Ovary (tissue), 9 donors: Measurements from ENCODE around the gene MROH9. TPM values are rescaled to one million over a fixed set of nuclear protein-coding genes. Genes with fewer than 3 reads are reported as not detected.

Experiments used
- DNase-seq, 5 donors: peaks; one replicate each; pipeline ENCODE4 v3.0.0-alpha.2; 2019 to 2020
- H3K27ac ChIP-seq, 2 donors: fragments of 200-600 bp; one replicate each; pipeline versions ENCODE4 v1.5.1 to v1.8.0; 2019 to 2022
- H3K27me3 ChIP-seq: fragments of 200-600 bp; one replicate; pipeline ENCODE4 v1.8.0; 2022
- H3K36me3 ChIP-seq: fragments of 200-600 bp; sonication (generic); one replicate; pipeline ENCODE4 v1.5.1; 2019
- H3K4me1 ChIP-seq: one replicate; pipeline ENCODE4 v1.8.1; 2013; ENCODE audit warnings: mild to moderate bottlenecking, moderate library complexity; ENCODE audit not compliant: insufficient read depth
- H3K4me3 ChIP-seq: fragments of 200-600 bp; sonication (generic); one replicate; pipeline ENCODE4 v1.5.1; 2017
- H3K9me3 ChIP-seq, 2 donors: fragments of 200-600 bp in 1 of 2; sonication (generic) in 1 of 2; one replicate each; pipeline versions ENCODE4 v1.5.1 to v1.8.1; 2013 to 2019; ENCODE audit warnings: mild to moderate bottlenecking in 1 of 2, moderate library complexity in 1 of 2
- CTCF ChIP-seq, 3 donors: fragments of 450-650 bp in 2 of 3; fragments of 200-600 bp in 1 of 3; IDR thresholded peaks; one replicate each; pipeline versions ENCODE4 v1.5.1 to v1.8.0; 2016 to 2022; ENCODE audit warnings: antibody characterized with exemption in 3 of 3, mild to moderate bottlenecking in 1 of 3
- EP300 ChIP-seq: sonication (generic); formaldehyde crosslinking; IDR thresholded peaks from one replicate; pipeline ENCODE4 v1.6.1; 2017; ENCODE audit warnings: antibody characterized with exemption
- POLR2A ChIP-seq: fragments of 450-650 bp; IDR thresholded peaks from one replicate; pipeline ENCODE4 v1.6.1; 2017; ENCODE audit warnings: antibody characterized with exemption, mild to moderate bottlenecking, moderate library complexity
- WGBS, 3 donors: extraction: QIAGEN DNeasy Blood & Tissue Kit in 1 of 3; methylation state at CpG; one replicate each; pipeline versions ENCODE4 v1.1.5 to v1.1.7; 2013 to 2017; 5-methylcytosine and 5-hydroxymethylcytosine counted together
- intact Hi-C, 4 donors: fragments of 100-400 bp; cut with DNase I; formaldehyde crosslinking; loops; one replicate each; pipeline versions ENCODE4 v1.11.0 to v1.15.1; 2022 to 2023
- polyA plus RNA-seq, 2 donors: library from polyadenylated mRNA; stranded (reverse); fragments of 200-250 nt in 1 of 2; fragments of 350-450 nt in 1 of 2; fragmentation: Illumina TruSeq in 1 of 2; extraction: RNeasy Lipid Tissue Mini Kit (QIAGEN cat#74804) in 1 of 2; gene quantifications; one replicate each; pipeline ENCODE4 v1.2.3, GENCODE V29; 2013 to 2014
- total RNA-seq, 7 donors: library from RNA; depleted of rRNA in 2 of 7; stranded (reverse); fragments of >200 nt in 2 of 7; fragmentation: NEBNext Ultra II Directional in 3 of 7; extraction: Animal tissue kit (Norgen Biotek cat#: 25700) in 3 of 7; gene quantifications; one replicate each; pipeline versions ENCODE4 v1.1.0 to v1.2.4, GENCODE V29; 2016 to 2023
- donor health status: DM: no; HTN: no; CAD: no; lungs with moderate emphysema.
- donor health status: DM: no; HTN: no; CAD: no.
- donor health status: Bipolar disorder and iron deficiency.
- donor health status: DM: yes; HTN: yes; CAD: no.
- donor health status: DM: no; HTN: no; CAD: no.
- donor health status: DM: yes; HTN: yes; CAD: no.

MROH9 gene
- total and polyA plus RNA-seq, 9 donors: 0.07 to 1.3 (median 0.16) TPM; not detected in 5

DNA sequence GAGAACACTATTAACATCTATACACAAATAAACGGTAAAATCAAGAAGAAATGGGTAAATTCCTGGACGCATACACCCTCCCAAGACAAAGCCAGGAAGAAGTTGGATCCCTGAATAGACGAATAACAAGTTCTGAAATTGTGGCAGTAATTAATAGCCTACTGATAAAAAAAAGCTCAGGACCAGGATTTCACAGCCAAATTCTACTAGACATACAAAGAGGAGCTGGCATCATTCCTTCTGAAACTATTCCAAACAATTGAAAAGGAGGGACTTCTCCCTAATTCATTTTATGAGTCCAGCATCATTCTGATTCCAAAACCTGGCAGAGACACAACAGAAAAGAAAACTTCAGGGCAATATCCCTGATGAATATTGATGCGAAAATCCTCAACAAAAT is 84.6 kb downstream of the MROH9 start:
- intact Hi-C loops: no loop called here
- no peaks in the 10 kb centered on the region for H3K4me1 ChIP-seq
- H3K36me3 ChIP-seq: no peaks in the 10 kb centered on the region
- no peak for TF ChIP-seq EP300
- no peak for TF ChIP-seq POLR2A
- no peak for TF ChIP-seq CTCF (IDR thresholded peaks at IDR 0.05)
- no peak for DNase-seq
- no peak overlapping the region for H3K4me3 ChIP-seq
- WGBS, 3 donors: 32 to 45% (median 36%) methylated on average over 4 of the region's 4 CpGs
- H3K27ac ChIP-seq: no peak overlapping the region
- H3K27me3 ChIP-seq: no peaks in the 10 kb centered on the region
- no peaks in the 10 kb centered on the region for H3K9me3 ChIP-seq

GRCh38 chr1:171032822-171033702 is 97.7 kb downstream of the MROH9 start:
- intact Hi-C loops: no loop called here
- 72 to 81% (median 73%) methylated on average over 14 of the region's 14 CpGs for WGBS, 3 donors
- no peak for DNase-seq
- no peaks in the 10 kb centered on the region for H3K9me3 ChIP-seq
- H3K27me3 ChIP-seq: no peaks in the 10 kb centered on the region
- no peaks in the 10 kb centered on the region for H3K36me3 ChIP-seq
- no peaks in the 10 kb centered on the region for H3K4me1 ChIP-seq
- no peak overlapping the region for H3K4me3 ChIP-seq
- TF ChIP-seq EP300 (no peak), POLR2A (no peak), CTCF (IDR thresholded peaks at IDR 0.05) (no peak)
- no peak overlapping the region for H3K27ac ChIP-seq

- DNase-seq: no peak
- Histone ChIP-seq H3K27me3 (no peaks in the 10 kb centered on the region), H3K27ac (no peak overlapping the region), H3K4me3 (no peak overlapping the region), H3K36me3 (no peaks in the 10 kb centered on the region), H3K9me3 (no peaks in the 10 kb centered on the region), H3K4me1 (no peaks in the 10 kb centered on the region)
- WGBS, 3 donors: 17 to 34% (median 30%) methylated on average over 1 of the region's 1 CpG
- intact Hi-C loops: no loop called here
- TF ChIP-seq CTCF (IDR thresholded peaks at IDR 0.05) (no peak), EP300 (no peak), POLR2A (no peak)
These were observed 102.3 kb downstream of the MROH9 start for GRCh38 chr1:171037626-171038025.

DNA sequence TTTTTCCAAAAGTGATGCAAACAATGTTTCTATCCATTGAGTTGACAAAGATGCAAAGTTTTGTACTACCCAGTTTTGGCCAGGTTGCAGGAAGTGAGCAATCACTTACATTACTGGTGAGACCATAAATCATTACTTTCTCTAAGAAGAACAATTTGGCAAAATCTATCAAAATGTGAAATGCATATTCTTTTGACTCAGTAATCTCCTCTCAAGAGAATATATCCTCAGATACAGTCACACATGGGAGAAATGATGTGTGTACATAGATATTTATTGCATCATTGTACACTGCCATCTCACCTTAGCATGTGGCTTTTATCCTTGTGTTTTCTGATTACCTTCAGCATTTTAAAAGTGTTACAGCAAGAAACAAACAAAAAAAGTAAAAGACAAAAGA is 103.0 kb downstream of the MROH9 start:
- no peaks in the 10 kb centered on the region for H3K9me3 ChIP-seq
- intact Hi-C loops: no loop called here
- H3K36me3 ChIP-seq: no peaks in the 10 kb centered on the region
- H3K4me1 ChIP-seq: no peaks in the 10 kb centered on the region
- no peak overlapping the region for H3K4me3 ChIP-seq
- DNase-seq: no peak
- no peaks in the 10 kb centered on the region for H3K27me3 ChIP-seq
- H3K27ac ChIP-seq: no peak overlapping the region
- TF ChIP-seq EP300: no peak
- no peak for TF ChIP-seq POLR2A
- TF ChIP-seq CTCF (IDR thresholded peaks at IDR 0.05): no peak
